Stimulated activated CD4-positive, alpha-beta T cell treated with anti-CD3 and anti-CD28 coated beads, Interleukin-1b, Interleukin-23, amount 100 ng/mL, for 24 hours (primary cell): ENCODE results near the gene FBXW4.

Source experiments
- DNase-seq, 4 experiments: peaks; one replicate each; pipeline ENCODE4 v3.0.0-alpha.2; 2020; ENCODE audit warnings: low read depth in 4 of 4, low spot score in 1 of 4

FBXW4 gene, protein sequence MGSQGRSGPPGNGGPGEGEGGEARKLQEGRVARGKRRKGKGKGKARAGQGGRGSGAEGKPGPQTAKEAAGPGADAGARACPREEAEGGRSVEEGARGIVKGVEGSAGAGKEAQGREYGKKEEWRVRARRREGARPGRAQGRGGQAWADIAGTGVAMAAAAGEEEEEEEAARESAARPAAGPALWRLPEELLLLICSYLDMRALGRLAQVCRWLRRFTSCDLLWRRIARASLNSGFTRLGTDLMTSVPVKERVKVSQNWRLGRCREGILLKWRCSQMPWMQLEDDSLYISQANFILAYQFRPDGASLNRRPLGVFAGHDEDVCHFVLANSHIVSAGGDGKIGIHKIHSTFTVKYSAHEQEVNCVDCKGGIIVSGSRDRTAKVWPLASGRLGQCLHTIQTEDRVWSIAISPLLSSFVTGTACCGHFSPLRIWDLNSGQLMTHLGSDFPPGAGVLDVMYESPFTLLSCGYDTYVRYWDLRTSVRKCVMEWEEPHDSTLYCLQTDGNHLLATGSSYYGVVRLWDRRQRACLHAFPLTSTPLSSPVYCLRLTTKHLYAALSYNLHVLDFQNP

DNA sequence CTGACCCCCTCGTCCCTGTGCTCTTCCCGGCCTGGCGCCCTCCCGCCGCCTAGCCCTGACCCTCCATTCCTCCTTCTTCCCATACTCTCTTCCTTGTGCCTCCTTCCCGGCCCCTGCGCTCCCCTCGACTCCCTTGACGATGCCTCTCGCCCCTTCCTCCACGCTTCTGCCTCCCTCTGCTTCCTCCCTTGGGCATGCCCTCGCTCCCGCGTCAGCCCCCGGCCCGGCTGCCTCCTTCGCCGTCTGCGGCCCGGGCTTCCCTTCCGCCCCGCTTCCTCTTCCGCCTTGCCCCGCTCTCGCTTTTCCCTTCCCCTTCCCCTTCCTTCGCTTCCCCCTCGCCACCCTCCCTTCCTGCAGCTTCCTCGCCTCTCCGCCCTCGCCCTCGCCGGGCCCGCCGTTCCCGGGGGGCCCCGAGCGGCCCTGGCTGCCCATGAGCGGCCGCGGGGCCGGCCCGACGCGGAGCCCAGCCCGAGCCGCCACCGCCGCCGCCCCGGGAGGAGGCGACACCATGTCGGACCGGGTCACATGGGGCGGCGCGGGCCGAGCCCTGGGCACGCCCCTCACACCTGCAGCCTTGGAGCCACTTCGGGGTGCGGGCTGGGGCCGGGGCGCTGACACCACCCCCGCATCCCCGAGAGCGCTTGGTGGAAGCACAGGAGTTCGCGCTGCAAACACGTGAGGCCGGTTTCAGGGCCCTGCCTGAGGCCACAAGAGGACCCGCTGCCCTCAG lies at the start of gene FBXW4:
FBXW4 (minus strand) TSS at position 497 of the 730 bp plus-strand sequence; CDS start at position 432, 65 bp downstream.
- peak; percentile 32 to 76 (median 51) for DNase-seq

DNA sequence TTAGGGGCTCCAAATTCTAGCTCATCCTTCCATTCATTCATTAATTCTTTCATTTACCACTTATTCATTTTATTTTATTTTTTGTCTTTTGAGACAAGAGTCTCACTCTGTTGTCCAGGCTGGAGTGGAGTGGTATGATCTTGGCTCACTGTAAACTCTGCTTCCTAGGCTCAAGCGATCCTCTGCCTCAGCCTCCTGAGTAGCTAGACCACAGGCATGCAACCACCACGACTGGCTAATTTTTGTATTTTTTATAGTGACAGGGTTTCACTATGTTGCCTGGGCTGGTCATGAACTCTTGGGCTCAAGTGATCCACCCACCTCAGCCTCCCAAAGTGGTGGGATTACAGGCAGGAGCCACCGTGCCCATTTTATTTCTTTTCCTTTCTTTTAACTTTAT lies 49.3 kb upstream of the FBXW4 start:
- DNase-seq, result no peak

DNA sequence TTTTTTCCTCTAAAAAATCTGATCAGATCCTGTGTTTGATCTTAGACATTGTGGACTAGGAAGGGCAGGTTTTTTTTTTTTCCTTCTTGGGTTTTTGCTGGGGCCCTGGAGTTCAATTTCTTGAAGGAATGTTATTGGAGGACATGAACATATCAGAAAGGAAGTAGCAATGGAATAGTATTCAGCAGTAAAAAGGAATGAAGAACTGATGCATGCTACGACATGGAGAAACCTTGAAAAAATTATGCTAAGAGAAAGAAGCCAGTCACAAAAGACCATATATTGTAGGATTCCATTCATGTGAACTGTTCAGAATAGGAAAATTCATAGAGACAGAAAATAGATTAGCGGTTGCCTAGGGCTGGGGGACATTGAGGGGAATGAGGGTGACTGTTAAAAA lies 47.0 kb upstream of the FBXW4 start:
- no peak for DNase-seq

DNA sequence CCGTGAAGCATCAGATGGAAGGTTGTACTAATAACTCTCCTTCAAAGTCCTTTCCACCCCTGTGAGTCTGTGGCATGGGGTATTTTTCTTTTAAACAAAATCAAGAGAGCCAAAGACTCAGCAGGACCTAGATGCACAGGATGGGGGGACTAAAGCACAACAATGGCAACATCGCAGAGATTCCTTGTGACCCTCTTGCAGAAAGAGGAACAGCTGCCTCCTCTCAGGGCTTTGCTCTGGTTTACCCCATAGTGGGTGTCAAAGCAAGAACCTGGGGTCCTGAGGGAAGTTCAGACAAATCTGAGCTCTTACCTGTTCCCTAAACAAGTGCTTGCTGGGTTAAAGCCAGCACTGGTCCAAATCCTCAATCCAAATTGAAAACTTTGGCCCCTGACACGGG lies 41.7 kb upstream of the FBXW4 start:
- no peak for DNase-seq

DNA sequence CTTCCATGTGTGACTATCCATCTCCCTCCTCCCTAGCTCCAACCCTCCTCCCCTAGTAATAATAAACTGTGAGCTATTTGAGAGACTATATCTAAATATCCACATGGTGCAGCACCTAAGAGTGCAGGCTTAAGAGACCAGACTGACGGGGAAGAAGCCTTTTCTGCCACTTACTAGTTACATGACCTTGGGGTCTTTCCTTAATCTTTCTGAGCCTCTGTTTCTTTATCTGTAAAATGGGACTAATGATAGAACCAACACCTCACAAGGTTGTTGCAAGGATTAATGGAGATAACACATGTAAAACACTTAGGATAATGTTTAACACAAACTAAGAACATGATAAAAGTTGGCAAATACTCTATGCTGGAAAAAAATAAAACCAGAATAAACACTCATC lies 37.1 kb upstream of the FBXW4 start:
- no peak for DNase-seq

DNA sequence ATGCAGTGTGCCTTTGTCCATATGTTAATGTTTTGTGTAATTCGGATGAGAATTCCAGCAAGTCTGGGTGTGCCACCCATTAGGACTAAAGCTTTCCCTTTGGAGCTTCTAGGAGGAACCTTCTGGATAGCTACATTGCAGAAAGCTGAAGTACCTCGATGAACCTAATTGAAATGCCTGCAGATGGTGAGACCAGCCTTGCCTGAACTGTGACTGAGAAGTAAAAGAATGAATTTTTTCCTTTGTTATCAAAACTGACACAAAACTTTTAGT lies 31.1 kb upstream of the FBXW4 start:
- DNase-seq, result no peak

DNA sequence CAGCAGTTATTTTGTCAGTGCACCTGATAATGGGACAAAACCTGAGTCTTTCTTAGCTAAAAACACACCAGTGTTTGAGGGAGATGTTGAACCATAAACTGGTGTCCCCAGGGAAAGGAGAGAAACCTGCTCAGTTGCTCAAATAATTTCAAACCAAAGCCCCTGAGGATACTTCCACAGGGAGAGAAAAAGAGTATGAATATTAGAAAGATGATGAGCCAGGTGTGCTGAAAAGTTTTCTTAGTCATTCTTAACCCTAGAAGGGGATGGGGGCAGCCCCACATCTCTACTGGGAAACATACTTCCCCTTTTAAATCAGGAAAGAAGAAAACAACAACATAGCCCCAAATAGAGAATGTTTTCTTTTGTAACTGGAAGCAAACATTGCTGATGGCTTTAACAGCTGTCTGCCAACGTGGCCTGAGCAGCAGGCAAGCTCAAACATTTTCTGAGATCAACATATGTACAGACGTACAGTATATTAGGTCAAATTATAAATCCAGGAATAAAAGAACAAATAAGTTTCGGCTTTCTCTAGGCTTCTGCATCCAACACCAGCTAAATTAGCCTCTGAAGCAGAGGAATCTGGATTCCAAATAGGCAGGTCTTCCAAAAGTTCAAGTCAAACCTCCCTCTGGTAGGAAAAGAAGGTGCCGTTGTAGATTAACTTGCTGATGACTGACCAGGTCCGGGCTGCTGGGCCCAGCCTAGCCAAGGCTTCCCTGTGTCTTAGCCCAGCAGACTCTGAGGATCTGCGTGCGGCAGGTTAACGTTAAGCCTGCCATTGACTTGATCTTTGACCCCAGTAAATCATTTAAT lies 30.5 kb upstream of the FBXW4 start:
- DNase-seq, result no peak

DNA sequence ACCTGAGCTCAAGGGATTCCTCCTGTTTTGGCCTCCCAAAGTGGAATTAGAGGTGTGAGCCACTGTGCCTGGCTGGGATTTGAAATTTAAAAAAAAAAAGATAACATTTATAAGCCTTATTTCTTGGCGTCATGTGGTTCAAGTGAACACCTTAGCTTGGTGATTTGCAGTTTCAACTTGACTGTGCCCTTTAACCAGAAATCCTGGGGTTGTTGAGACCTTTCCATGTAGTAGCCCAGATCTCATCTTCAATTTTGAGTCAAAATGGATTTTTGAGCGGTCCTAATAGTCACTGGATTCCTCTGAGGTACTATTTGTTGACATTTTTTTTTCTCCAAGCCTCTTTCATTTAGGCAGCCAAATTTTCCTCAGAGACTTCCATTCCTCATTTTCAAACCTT lies 29.5 kb upstream of the FBXW4 start:
- DNase-seq, result no peak

DNA sequence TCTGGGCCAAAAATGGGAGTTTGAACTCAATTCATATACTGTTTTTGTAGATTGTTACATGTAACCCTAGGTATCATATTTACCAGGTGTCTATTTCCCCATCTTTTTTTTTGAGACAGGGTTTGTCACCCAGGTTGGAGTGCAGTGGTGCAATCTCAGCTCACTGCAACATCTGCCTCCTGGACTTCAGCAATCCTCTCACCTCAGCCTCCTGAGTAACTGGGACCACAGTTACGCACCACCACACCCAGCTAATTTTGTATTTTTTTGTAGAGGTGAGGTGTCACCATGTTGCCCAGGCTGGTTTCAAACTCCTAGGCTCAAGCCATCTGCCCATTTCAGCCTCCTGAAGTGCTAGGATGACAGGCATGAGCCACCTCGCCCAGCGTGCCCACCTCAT lies 28.2 kb upstream of the FBXW4 start:
- no peak for DNase-seq

DNA sequence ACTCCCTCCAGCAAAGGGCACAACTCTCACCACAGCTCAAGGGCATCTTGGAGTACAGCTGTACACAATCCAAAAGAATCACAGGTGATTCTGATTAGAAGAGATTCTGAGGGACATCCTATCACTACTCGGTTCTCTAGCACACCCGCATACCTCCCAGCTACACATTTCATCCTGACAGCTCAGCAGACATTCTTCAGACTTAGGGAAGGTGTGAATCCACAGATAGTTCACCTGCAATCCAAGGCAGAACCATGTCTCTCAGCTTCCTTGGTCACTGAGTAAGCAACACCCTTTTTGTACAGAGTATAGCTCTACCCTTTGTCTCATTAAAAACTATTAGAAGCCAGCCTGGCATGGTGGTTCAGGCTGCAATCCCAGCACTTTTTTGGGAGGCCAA lies 26.8 kb upstream of the FBXW4 start:
- no peak for DNase-seq

DNA sequence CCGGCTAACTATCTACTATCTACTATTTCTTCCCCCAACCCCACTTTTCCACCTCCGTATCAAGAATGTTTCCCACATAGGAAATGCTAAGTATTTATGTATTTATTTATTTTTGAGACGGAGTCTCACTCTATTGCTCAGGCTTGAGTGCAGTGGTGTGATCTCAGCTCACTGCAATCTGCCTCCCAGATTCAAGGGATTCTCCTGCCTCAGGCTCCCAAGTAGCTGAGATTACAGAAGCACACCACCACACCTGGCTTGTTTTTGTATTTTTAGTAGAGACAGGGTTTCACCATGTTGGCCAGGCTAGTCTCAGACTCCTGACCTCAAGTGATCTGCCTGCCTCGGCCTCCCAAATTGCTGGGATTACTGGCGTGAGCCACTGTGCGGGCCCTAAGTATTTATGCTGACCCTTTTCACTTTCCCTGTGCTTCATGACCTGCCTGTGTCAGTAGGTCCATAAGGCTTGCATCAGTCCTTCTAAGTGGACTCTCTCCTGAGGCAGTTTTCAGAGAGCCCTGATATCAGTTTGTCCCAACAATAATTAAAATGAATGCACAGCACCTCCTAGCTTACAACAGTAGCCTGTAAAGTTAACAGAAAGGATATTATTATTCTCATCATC lies 25.7 kb upstream of the FBXW4 start:
- no peak for DNase-seq

DNA sequence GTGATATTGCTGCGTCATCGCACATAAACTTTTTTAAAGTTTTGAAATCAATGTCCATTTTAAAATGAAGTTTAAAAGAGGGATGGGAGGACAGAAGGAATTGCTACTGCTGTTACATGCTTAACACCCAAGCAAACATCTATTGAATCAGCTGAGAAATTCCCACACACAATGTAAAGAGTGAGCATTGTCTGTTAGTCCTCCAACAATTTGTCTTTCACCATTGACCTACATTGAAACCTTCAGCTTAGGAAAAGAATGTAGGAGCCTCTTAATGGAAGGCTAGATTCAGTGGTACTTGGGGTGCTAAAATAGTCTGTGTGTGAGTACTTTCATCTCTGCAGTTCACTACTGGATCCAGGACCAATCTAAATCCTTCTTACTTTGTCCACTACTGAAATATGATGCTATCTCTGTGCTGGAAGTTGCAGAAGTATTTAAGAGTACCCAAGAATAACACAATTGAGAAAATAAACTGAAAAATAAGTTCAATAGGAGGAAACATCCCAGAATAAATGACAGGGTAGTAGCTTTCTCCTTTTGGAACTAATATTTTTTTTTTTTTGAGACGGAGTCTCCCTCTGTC lies 23.8 kb upstream of the FBXW4 start:
- no peak for DNase-seq

DNA sequence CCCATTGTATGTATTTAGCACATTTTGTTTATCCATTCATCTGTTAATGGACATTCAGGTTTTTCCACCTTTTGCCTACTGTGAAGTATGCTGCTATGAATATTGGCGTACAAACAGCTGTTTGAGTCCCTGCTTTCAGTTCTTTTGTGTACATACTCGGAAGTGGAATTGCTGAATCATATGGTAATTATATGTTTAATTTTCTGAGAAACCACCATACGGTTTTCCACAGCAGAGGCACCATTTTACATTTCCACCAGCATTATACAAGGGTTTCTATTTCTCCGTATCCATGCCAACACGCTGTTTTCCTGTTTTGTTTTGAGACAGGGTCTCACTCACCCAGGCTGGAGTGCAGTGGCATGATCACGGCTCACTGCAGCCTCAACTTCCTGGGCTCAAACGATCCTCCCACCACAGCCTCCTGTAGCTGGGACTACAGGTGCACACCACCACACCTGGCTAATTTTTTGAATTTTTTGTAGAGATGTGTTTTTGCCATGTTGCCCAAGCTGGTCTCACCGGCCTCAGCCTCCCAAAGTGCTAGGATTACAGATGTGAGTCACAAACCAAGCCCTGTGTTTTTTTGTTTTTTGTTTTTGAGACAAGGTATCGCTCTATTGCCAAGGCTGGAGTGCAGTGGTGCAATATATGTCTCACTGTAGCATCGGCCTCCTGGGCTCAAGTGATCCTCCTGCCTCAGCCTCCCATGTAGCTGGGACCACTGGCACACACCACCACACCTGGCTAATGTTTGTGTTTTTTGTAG lies 22.1 kb upstream of the FBXW4 start:
- peak in 1 of 4 experiments; percentile 14 for DNase-seq

DNA sequence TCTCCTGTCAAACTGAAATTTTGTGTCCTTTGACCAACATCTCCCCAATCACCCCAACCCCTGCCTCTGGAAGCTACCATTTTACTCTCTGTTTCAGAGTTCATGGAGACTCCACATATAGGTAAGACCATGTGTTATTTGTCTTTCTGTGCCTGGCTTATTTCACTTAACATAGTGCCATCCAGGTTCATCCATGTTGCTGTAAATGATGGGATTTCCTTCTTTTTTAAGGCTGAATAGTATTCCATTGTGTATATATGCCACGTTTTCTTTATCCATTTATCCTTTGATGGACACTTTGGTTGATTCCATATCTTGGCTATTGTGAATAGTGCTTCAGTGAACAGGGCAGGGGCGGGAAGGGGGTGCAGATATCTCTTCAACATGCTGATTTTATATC lies 18.0 kb upstream of the FBXW4 start:
- DNase-seq, result no peak

DNA sequence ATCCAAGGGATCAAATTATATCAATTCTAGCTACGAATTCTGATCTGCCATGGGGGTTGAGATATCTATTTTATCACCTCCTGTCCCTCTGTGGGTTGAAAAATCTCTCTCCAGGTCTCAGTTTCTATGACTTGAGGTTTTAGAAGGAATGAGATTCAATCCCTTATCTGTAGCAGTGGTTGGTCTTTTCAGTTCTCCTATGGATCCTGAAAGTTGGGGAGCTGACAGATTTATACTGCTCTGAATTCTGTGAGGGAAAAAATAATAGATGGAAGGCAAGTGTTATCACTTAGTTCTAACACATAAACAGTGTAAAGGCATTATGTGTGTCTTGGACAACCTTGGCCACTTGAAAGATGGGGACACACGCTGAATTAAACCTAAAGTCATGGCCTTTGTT lies 15.8 kb upstream of the FBXW4 start:
- no peak for DNase-seq

DNA sequence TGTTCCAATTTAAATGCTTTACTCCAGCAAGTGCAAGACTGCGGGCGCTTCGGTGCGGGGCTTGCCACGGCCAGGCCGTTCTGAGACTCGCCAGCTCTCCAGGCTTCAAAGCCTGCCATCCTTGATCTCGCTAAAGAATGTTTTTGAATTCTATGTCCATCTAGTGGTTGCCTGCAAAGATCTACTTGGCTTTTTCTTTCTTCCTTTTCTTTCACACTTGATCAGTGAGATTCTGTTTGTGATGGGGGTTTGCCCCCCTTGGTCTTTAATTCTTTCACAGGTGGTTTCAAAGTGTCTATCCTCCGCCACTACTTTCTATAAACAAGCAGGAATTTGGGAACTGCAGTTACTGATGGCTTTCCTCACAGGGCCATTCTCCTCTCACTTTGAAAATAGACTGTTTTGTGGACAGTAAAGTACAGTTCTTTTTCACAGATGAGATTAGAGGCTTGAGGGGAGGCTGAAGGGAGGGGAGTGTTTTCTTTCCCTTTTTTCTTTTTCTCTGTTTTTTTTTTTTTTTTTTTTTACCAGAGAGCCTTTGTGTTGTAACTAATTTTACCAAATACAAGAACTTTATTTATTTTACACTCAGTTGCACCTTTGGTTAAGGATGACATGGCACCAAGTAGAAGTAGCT lies 15.2 kb upstream of the FBXW4 start:
- DNase-seq, result no peak

DNA sequence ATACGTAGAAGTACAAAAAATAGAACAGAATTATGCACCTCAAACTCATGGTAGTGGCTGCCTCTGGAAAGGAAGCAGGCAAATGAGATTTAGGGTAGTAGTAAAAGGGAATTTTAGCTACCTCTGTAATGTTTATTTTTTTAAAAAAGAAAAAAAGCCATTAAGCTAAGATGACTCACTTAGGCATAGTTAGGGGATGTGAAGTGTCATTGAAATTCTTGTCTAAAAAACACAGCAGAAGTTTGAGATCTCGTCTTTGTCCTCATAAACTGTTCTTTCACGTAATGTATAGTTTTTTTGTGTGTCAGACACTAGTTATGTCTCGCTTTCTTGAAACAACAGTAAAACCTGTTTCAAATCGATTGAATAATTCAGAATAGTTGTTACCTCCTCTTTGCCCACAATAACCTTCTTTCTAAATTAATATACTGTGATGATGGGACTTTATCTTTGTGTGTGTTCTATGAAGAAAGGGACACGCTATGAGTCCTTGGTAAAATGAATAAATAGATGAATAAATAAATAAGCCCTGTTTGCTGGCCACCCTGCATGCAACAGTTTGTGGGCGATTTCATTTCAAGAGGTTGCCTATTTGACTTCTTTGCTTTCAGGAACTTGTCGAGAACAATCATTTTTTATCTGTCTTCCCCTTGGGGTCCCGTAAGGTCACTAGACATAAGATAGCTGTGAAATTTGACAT lies 14.5 kb upstream of the FBXW4 start:
- DNase-seq, result no peak

DNA sequence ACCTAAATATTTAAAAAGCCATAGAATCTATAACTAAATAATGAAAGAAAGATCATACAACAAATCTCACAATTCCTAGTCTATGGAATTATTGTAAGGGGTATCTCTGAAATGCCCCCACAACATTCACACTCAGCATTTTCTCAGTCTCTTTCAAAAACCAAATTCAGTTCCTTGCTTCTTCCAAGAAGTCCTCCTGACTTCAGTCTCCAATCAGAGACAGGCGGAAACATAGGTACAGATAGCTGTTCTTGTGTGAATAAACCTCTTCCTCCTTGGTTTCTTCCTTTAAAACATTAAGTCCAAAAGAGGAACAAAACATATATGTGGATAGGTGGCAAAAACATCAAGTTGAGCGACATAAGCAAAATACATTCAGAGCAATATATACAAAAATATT lies 13.9 kb upstream of the FBXW4 start:
- no peak for DNase-seq

DNA sequence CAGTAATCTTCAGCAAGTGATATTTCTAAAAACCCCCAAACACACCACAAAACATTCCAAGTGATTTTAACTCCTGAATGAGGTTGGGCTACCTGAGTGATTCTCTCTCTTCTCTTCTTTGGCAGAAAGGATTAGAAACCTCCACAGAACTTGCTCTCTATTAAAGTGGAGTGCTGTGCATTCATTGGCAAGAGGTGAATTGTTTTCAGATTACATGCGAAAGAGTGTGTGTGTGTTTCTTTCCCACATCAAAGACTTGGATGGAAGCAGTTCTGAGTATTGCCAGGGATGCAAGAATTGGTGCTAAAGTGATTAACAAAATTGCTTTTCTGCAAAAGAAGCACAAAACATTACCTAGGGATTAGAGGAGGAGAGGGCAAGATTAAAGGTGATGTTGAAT lies 13.1 kb upstream of the FBXW4 start:
- no peak for DNase-seq
